HG02678 (cell line): ENCODE measurements around the gene TARDBP.
"Not testable (repeated sequence)": the region's sequence is repeated elsewhere in the genome, so short reads cannot be mapped to it uniquely, and the experiment has no call there.

ENCODE experiments used
- ATAC-seq: cut with Tn5 transposase; IDR thresholded peaks from one replicate; pipeline ENCODE4 v1.9.1; 2021; ENCODE audit warnings: mild to moderate bottlenecking, moderate library complexity; ENCODE audit not compliant: unreplicated experiment

TARDBP gene

GRCh38 chr1:10992004-10992403 is 20.4 kb upstream of the TARDBP start:
- ATAC-seq: not testable (repeated sequence)

DNA sequence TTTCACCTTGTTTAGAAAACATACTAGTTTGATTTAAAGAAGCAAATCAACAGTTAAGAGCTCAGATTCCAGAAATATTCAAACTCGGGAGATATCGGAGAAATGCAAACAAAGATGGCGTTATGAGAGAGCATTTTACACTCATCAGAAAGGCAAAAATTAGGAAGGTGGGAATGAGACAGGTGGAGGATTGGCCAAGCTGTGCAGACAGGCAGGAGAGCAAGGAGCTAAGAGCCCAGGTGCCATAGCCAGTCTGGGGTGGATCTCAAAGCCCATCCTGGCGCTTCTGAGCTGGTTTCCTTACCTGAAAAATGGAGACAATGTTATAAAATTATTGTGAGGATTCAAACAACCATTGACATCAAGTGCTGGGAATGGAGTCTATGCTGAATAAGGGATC is 19.6 kb upstream of the TARDBP start:
- ATAC-seq: no peak

DNA sequence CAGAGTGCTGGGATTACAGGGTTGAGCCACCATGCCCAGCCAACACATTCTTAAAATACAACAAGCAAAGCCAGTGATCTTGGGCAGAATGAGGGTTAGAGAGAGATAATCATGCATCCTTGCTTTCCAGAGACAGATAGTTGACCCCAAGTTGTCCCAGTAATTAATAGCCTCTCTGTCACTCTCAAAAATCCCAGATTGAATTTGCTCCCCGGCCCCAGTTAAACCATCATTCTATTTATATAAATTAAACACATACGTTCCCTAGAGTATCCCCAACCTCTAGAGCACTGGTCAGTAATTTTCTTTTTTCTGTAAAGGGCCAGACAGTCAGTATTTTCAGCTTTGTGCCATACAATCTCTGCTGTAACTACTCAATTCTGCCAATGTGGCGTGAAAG is 16.4 kb upstream of the TARDBP start:
- no peak for ATAC-seq

- no peak for ATAC-seq
Observed at GRCh38 chr1:11000526-11000925, 11.9 kb upstream of the TARDBP start.

DNA sequence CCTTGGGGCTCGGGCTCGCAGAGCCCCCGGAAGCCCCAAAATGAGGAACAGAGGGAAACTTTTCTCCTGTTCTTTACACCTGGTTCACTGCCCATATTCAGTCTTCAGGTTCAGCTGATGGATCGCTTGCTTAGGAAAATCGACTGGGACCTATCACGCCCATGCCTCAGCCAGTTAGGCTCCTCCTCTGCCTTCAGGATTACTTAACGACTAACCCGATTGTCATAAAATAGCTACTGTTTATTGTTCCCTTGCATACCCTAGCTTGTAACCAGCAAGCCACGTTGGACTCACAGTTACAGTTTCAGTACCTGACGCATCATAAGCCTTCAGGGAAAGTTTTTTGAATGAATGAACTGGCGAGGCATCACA is 692 bp downstream of the TARDBP start:
- no peak for ATAC-seq

DNA sequence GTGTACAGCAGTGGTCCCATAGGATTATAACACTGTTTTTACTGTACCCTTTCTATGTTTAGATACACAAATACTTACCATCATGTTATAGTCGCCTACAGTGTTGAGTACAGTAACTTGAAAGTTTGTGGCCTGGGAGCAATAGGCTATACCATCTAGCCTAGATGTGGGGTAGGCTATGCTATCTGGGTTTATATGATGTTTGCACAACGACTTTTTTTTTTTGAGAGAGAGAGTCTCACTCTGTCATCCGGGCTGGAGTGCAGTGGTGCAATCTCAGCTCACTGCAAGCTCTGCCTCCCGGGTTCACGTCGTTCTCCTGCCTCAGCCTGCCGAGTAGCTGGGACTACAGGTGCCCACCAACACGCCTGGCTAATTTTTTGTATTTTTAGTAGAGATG is 6.9 kb downstream of the TARDBP start:
- not testable (repeated sequence) for ATAC-seq

- ATAC-seq: no peak
Observed at GRCh38 chr1:11019971-11020370, 7.5 kb downstream of the TARDBP start.

DNA sequence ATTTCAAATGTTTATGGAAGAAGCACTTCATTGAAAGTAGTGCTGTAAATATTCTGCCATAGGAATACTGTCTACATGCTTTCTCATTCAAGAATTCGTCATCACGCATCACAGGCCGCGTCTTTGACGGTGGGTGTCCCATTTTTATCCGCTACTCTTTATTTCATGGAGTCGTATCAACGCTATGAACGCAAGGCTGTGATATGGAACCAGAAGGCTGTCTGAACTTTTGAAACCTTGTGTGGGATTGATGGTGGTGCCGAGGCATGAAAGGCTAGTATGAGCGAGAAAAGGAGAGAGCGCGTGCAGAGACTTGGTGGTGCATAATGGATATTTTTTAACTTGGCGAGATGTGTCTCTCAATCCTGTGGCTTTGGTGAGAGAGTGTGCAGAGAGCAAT is 10.7 kb downstream of the TARDBP start:
- ATAC-seq: no peak

DNA sequence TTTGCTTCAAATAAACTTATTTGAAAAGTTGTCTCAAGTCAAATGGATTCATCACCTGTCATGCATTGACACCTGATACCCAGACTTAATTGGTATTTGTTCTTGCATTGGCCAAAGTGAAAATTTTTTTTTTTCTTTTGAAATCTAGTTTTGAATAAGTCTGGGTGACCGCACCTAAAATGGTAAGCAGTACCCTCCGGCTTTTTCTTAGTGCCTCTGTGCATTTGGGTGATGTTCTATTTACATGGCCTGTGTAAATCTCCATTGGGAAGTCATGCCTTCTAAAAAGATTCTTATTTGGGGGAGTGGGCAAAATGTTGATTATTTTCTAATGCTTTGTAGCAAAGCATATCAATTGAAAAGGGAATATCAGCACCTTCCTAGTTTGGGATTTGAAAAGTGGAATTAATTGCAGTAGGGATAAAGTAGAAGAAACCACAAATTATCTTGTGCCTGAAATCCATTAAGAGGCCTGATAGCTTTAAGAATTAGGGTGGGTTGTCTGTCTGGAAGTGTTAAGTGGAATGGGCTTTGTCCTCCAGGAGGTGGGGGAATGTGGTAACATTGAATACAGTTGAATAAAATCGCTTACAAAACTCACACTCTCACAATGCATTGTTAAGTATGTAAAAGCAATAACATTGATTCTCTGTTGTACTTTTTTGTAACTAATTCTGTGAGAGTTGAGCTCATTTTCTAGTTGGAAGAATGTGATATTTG is 11.9 kb downstream of the TARDBP start:
- ATAC-seq: no peak

GRCh38 chr1:11024874-11025203 is 12.4 kb downstream of the TARDBP start:
- no peak for ATAC-seq

DNA sequence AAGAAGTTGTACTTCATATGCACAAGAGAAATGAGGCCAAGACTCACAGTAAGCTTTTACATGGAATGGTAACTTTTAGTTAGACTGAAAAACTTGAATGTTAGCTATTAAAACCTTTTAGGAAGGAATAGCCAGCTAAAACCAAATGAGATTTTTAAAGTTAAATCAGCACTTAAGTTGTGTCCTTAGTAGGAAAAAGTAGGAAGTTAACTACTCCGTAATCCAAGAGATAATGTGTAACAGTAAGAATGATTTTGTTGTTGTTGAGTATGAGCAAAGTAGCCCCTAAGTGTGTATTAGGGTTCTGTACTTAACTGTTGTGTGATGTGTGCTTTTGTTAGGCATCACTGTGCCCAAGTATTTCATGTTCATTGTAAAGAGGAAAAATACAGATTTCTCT is 13.2 kb downstream of the TARDBP start:
- ATAC-seq: no peak

DNA sequence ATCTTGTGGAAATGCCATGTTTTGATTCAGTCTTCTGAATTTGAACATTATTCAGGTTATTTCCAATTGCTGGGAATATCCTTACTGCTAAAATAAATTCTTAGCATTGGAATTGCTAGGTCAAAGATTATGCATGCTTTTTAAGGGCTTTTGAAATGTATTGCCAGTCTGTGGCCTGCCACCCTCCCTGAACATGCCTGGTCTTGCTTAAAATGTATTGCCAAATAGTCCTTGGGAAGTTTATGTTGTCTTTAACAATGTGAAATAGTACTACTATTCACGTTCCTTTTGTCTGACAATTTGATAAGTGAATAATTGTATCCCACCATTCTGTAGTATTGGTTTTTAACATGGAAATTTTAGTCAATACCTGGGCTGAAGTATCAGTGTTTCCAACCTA is 13.6 kb downstream of the TARDBP start:
- ATAC-seq: no peak

DNA sequence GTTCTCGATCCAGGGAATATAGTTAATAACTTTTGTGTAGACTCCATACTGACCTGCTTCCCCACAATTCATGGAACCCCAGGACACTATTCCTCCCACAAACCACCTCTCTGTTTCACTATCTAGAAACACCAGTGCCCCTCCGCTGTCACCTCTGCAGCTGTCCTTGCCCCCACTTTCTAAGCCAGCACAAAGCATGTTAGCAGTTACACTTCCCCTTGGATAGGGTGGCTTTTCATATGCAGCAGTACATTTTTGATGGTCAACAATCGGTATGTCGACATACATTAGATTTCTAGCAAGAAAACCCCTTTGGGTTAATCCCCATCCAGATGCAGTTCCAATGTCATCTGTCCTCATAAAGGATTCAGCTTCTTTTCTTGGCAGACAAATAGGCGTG is 14.4 kb downstream of the TARDBP start:
- ATAC-seq: no peak

DNA sequence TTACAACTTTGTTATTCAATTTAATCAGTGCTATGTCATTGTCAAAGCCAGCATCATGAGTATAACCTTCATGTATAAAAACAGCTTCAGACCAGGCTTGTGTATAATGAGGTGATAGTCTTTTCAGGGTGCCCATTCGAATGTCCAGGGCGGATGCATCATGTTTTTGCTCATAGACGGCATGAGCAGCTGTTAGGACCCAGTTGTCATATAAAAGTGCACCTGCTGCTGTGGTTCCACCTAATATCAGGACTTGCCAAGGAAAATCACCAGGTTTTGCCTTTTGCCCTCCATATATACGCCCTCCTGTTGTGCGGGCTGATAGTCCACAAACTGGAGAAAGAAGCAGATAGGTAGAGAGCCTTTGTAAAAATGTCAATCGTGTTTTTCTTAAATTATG is 14.9 kb downstream of the TARDBP start:
- ATAC-seq: no peak

- no peak for ATAC-seq
Observed at GRCh38 chr1:11028018-11028417, 15.6 kb downstream of the TARDBP start.

DNA sequence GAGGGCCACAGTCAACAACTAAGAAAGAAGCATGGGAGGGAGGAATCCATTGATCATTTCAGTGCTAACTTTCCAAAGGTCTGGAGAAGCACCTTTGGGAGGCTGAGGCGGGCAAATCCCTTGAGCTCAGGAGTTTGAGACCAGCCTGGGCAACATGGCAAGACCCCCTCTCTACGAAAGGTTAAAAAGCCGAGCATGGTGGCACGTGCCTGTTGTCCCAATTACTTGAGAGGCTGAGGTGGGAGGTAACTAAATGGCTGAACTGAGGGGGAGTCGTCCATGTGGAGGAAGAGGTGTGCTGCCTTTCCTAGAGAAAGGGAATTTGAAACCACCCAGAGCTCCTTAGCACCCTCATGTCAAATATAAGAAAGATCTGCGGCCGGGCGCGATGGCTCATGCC is 18.4 kb downstream of the TARDBP start:
- ATAC-seq: no peak

GRCh38 chr1:11031624-11032262 is 19.3 kb downstream of the TARDBP start:
- no peak for ATAC-seq

- ATAC-seq: not testable (repeated sequence)
Observed at GRCh38 chr1:11037019-11037739, 24.7 kb downstream of the TARDBP start.

GRCh38 chr1:11037740-11038182 is 25.3 kb downstream of the TARDBP start:
- peak; percentile 65 for ATAC-seq

- ATAC-seq: no peak
Observed at GRCh38 chr1:11039351-11040104, 27.1 kb downstream of the TARDBP start.

GRCh38 chr1:11040105-11040429 is 27.6 kb downstream of the TARDBP start:
- not testable (repeated sequence) for ATAC-seq

GRCh38 chr1:11041048-11041447 is 28.6 kb downstream of the TARDBP start:
- ATAC-seq: no peak
